Muscle layer of duodenum (tissue), 2 donors: ENCODE results near the gene BLOC1S5.

Experiments used
- H3K27ac ChIP-seq: one replicate; pipeline ENCODE4 v1.7.0; 2013; ENCODE audit warnings: mild to moderate bottlenecking, low read length
- H3K27me3 ChIP-seq: one replicate; pipeline ENCODE4 v1.7.0; 2013; ENCODE audit warnings: low read depth, mild to moderate bottlenecking, control low read depth, low read length
- H3K36me3 ChIP-seq, 2 donors: one replicate each; pipeline ENCODE4 v1.7.0; 2013; ENCODE audit warnings: low read length in 2 of 2, control low read depth in 1 of 2, mild to moderate bottlenecking in 1 of 2; ENCODE audit not compliant: insufficient read depth in 2 of 2, control insufficient read depth in 1 of 2
- H3K4me1 ChIP-seq, 2 donors: one replicate each; pipeline ENCODE4 v1.7.0; 2013; ENCODE audit warnings: low read length in 2 of 2, mild to moderate bottlenecking in 2 of 2, control low read depth in 1 of 2, moderate library complexity in 1 of 2; ENCODE audit not compliant: insufficient read depth in 2 of 2, control insufficient read depth in 1 of 2
- H3K4me3 ChIP-seq, 2 donors: one replicate each; pipeline ENCODE4 v1.7.0; 2013; ENCODE audit warnings: low read length in 2 of 2, low read depth in 1 of 2, mild to moderate bottlenecking in 1 of 2
- H3K9me3 ChIP-seq, 2 donors: one replicate each; pipeline ENCODE4 v1.7.0; 2013; ENCODE audit warnings: low read length in 2 of 2, control low read depth in 1 of 2, mild to moderate bottlenecking in 1 of 2; ENCODE audit not compliant: control insufficient read depth in 1 of 2
- donor health status: healthy.

Gene BLOC1S5

GRCh38 chr6:8030920-8031319, 33.3 kb downstream of the BLOC1S5 start:
- Histone ChIP-seq H3K27ac (no peak overlapping the region), H3K27me3 (no peaks in the 10 kb centered on the region), H3K4me1 (peaks cover 0 to 10% of the 10 kb centered on the region in 2 donors), H3K4me3 (no peak overlapping the region), H3K36me3 (no peaks in the 10 kb centered on the region), H3K9me3 (no peaks in the 10 kb centered on the region)

GRCh38 chr6:8029243-8029870, 34.8 kb downstream of the BLOC1S5 start:
- Histone ChIP-seq H3K4me1 (peaks cover 0 to 10% of the 10 kb centered on the region in 2 donors), H3K27me3 (no peaks in the 10 kb centered on the region), H3K4me3 (no peak overlapping the region), H3K9me3 (no peaks in the 10 kb centered on the region), H3K36me3 (no peaks in the 10 kb centered on the region), H3K27ac (no peak overlapping the region)

GRCh38 chr6:8027965-8028651, 36.1 kb downstream of the BLOC1S5 start:
- H3K27ac ChIP-seq = no peak overlapping the region
- no peaks in the 10 kb centered on the region for H3K9me3 ChIP-seq
- H3K36me3 ChIP-seq = no peaks in the 10 kb centered on the region
- H3K4me1 ChIP-seq = peaks cover 0 to 10% of the 10 kb centered on the region in 2 donors
- H3K27me3 ChIP-seq = no peaks in the 10 kb centered on the region
- no peak overlapping the region for H3K4me3 ChIP-seq

GRCh38 chr6:8026800-8027199, 37.4 kb downstream of the BLOC1S5 start:
- Histone ChIP-seq H3K4me3 (no peak overlapping the region), H3K27ac (no peak overlapping the region), H3K4me1 (peaks cover 0 to 10% of the 10 kb centered on the region in 2 donors), H3K27me3 (no peaks in the 10 kb centered on the region), H3K9me3 (no peaks in the 10 kb centered on the region), H3K36me3 (no peaks in the 10 kb centered on the region)

GRCh38 chr6:8025191-8025590, 39.0 kb downstream of the BLOC1S5 start:
- Histone ChIP-seq H3K4me3 (no peak overlapping the region), H3K36me3 (no peaks in the 10 kb centered on the region), H3K27ac (no peak overlapping the region), H3K27me3 (no peaks in the 10 kb centered on the region), H3K9me3 (no peaks in the 10 kb centered on the region), H3K4me1 (peaks cover 0 to 10% of the 10 kb centered on the region in 2 donors)

- Histone ChIP-seq H3K4me3 (no peak overlapping the region), H3K9me3 (no peaks in the 10 kb centered on the region), H3K4me1 (no peaks in the 10 kb centered on the region), H3K27ac (no peak overlapping the region), H3K27me3 (no peaks in the 10 kb centered on the region), H3K36me3 (no peaks in the 10 kb centered on the region)
These were observed 40.6 kb downstream of the BLOC1S5 start for GRCh38 chr6:8023638-8024037.

GRCh38 chr6:8020083-8020482, 44.1 kb downstream of the BLOC1S5 start:
- no peak overlapping the region for H3K27ac ChIP-seq
- no peaks in the 10 kb centered on the region for H3K27me3 ChIP-seq
- no peak overlapping the region for H3K4me3 ChIP-seq
- H3K36me3 ChIP-seq = peaks cover 0 to 3% of the 10 kb centered on the region in 2 donors
- H3K9me3 ChIP-seq = no peaks in the 10 kb centered on the region
- H3K4me1 ChIP-seq = no peaks in the 10 kb centered on the region

GRCh38 chr6:8017705-8018104, 46.5 kb downstream of the BLOC1S5 start:
- Histone ChIP-seq H3K4me3 (no peak overlapping the region), H3K9me3 (no peaks in the 10 kb centered on the region), H3K27ac (no peak overlapping the region), H3K27me3 (no peaks in the 10 kb centered on the region), H3K4me1 (no peaks in the 10 kb centered on the region), H3K36me3 (peaks cover 5 to 18% of the 10 kb centered on the region in 2 donors)

GRCh38 chr6:8017276-8017701, 46.9 kb downstream of the BLOC1S5 start:
- no peak overlapping the region for H3K4me3 ChIP-seq
- no peaks in the 10 kb centered on the region for H3K27me3 ChIP-seq
- H3K36me3 ChIP-seq = peaks cover 5 to 18% of the 10 kb centered on the region in 2 donors
- no peak overlapping the region for H3K27ac ChIP-seq
- H3K9me3 ChIP-seq = no peaks in the 10 kb centered on the region
- H3K4me1 ChIP-seq = no peaks in the 10 kb centered on the region

- peaks cover 5 to 18% of the 10 kb centered on the region in 2 donors for H3K36me3 ChIP-seq
- no peak overlapping the region for H3K4me3 ChIP-seq
- H3K27me3 ChIP-seq = no peaks in the 10 kb centered on the region
- no peaks in the 10 kb centered on the region for H3K4me1 ChIP-seq
- H3K27ac ChIP-seq = no peak overlapping the region
- no peaks in the 10 kb centered on the region for H3K9me3 ChIP-seq
These were observed 49.2 kb downstream of the BLOC1S5 start for GRCh38 chr6:8014947-8015346.

- Histone ChIP-seq H3K9me3 (no peaks in the 10 kb centered on the region), H3K27me3 (no peaks in the 10 kb centered on the region), H3K36me3 (peaks cover 5 to 18% of the 10 kb centered on the region in 2 donors), H3K4me3 (no peak overlapping the region), H3K27ac (no peak overlapping the region), H3K4me1 (no peaks in the 10 kb centered on the region)
These were observed 50.4 kb downstream of the BLOC1S5 start for GRCh38 chr6:8013763-8014162.
